GM03348 (cell line): Measurements from ENCODE around the gene FAAP100.
"Not testable (repeated sequence)": the region's sequence is repeated elsewhere in the genome, so short reads cannot be mapped to it uniquely, and the experiment has no call there.

Experiments
- DNase-seq: peaks from one replicate; pipeline ENCODE4 v3.0.0; 2012; ENCODE audit warnings: low spot score

Gene FAAP100

GRCh38 chr17:81538651-81539570, 13.2 kb downstream of the FAAP100 start:
- DNase-seq = no peak

GRCh38 chr17:81537856-81538555, 14.1 kb downstream of the FAAP100 start:
- DNase-seq = no peak

GRCh38 chr17:81537343-81537855, 14.8 kb downstream of the FAAP100 start:
- peak; percentile 49 for DNase-seq

GRCh38 chr17:81536299-81537290, 15.6 kb downstream of the FAAP100 start:
- no peak for DNase-seq

GRCh38 chr17:81535480-81536298, 16.5 kb downstream of the FAAP100 start:
- DNase-seq = no peak

- no peak for DNase-seq
Observed at GRCh38 chr17:81535007-81535328, 17.2 kb downstream of the FAAP100 start.

GRCh38 chr17:81534157-81535006, 17.8 kb downstream of the FAAP100 start:
- no peak for DNase-seq

- DNase-seq = no peak
Observed at GRCh38 chr17:81533339-81534141, 18.6 kb downstream of the FAAP100 start.

GRCh38 chr17:81532490-81533287, 19.5 kb downstream of the FAAP100 start:
- no peak for DNase-seq

GRCh38 chr17:81531998-81532404, 20.2 kb downstream of the FAAP100 start:
- not testable (repeated sequence) for DNase-seq

- not testable (repeated sequence) for DNase-seq
Observed at GRCh38 chr17:81531013-81531412, 21.1 kb downstream of the FAAP100 start.

- DNase-seq = no peak
Observed at GRCh38 chr17:81529437-81529803, 22.7 kb downstream of the FAAP100 start.

GRCh38 chr17:81528651-81529436, 23.3 kb downstream of the FAAP100 start:
- no peak for DNase-seq

GRCh38 chr17:81528384-81528650, 23.8 kb downstream of the FAAP100 start:
- DNase-seq = no peak

- peak; percentile 40 for DNase-seq
Observed at GRCh38 chr17:81527591-81528383, 24.4 kb downstream of the FAAP100 start, which contains the start of gene FSCN2. TSS of gene FSCN2 (plus strand) at chr17:81528377. CDS start at chr17:81528532, 155 bp downstream.

GRCh38 chr17:81526662-81527571, 25.2 kb downstream of the FAAP100 start:
- no peak for DNase-seq
